CD1c-positive myeloid dendritic cell (primary cell): ENCODE data around the gene HDLBP.
A peak's percentile ranks its signal among the peaks of the same experiment; 100 is the strongest.

Experiments used
- DNase-seq: peaks from one replicate; pipeline ENCODE4 v3.0.0-alpha.2; 2016; ENCODE audit errors: extremely low spot score

The HDLBP gene

DNA sequence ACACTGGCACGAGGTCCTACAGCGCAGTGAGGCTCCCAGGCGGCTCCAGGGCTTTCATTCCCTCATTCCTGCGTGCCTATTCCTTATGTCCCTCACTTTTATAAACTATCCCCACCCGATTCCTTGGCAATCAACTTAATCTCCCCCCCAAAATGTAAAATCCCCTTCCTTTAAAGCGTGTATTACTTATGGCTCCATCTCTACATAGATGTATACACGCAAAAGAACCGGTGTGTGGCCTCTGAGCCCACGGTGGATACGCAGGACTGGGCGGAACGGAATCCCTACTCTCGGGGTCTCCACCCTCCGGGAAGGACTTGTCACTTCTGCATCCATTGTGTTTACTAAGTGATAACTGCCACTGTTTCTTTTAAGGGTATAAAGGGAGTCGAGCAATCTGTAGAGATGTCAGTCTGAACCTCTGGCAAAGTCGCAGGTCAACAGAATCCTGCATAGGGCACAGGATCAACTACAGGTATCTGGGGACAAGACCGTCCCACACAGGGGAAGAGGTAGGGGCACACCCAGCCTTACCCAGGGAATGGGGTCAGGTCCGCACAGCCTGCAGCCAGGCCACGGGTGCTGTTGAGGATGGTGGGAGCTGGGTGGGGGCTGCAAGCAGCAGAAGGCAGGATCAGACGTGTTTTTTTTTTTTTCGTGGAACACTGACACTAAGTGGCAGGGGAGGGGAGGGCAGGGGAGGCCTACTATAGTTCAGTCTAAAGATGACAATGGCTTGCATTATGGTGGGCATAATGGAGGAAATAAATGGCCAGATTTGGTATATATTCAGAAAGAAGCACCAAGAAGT lies 42.1 kb downstream of the HDLBP start:
- DNase-seq, result no peak

DNA sequence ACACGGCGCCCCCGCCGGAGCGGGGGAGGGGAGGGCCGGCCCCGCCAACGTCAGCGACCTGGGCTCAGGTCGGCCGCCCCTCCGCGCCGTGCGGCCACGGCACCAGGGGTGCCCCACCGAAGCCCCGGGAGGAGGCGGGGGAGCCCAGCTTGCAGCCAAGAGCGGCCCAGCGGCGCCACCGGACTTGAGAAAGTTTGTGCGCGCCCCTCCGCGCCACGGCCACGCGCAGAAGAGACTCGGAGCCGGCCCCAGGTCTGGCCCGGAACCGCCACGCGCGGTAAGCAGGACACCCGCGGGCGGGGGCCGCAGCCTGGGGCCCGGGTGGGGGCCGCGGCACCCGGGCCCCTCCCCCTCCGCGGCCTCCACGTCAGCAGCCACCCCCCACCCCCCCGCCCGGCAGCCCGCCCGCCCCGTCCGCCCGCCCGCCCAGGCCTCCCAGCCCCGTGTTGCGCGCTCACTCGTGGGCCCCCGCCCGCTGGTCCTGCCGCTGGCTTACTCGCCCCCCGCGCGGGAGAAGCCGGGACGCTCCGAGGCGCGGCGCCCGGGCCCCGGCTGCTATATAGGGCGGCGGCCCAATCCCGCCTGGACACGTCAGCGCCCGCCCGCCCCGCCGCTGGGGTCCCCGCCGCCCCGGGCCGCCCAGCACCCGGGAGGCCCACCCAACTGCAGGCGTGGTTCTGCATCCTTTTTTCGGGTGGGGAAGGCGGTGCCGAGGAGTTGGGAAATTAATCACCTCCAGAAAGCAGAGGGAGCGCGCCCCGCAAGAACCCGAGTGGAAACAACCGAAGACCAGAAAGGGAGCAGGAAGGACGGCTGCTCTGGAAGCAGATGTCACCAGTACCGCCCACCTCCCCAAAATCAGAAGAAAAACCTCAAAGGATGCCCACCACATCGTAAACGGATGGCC lies 42.9 kb downstream of the HDLBP start:
- DNase-seq, result peak; percentile 59

DNA sequence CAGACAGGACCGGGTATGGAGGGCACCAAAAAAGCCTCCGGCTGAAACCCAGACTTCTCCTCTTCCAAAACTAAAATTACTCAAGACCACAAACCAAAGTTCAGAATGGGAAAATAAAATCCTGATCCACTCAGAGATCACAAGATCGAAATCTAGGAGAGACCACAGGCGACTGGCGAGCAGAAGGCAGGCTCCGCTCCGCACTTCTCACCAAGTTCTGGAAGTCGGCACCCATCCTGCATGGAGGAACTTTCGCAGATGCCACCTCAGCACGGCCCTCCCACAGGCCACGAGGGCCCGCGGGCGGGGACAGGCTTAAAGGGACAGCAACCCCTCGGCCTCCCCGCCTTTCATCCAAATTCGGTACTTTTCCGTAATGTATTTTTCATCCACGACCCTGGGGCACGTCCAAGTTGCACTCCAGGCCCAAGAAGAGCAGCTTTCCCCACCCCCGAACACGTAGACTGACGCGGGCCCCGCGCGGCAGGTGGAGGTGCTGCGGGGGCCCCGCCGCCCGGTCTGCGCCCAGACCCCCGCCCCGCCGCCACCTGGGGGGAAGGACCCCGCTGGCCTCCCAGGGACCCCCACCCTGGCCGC lies 43.7 kb downstream of the HDLBP start:
- peak; percentile 88 for DNase-seq

DNA sequence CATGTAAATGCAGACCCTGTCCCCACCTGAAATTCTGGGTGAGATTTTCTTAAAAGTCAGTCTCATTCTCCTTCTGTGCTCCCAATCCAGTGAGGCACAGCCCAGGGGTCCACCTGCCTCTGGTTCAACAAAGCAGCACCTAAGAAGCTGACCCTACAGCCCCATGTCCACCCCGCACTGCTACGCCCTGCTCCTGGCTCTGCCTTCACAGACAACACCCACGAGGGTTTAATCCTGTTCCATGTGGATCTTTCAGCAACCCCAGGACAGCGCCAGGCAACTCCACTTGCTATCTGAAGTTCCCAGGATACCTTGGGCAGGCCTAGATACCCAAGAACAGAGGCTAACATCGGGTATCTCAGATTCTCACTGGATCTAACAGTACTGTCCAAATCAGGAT lies 44.9 kb downstream of the HDLBP start:
- no peak for DNase-seq

DNA sequence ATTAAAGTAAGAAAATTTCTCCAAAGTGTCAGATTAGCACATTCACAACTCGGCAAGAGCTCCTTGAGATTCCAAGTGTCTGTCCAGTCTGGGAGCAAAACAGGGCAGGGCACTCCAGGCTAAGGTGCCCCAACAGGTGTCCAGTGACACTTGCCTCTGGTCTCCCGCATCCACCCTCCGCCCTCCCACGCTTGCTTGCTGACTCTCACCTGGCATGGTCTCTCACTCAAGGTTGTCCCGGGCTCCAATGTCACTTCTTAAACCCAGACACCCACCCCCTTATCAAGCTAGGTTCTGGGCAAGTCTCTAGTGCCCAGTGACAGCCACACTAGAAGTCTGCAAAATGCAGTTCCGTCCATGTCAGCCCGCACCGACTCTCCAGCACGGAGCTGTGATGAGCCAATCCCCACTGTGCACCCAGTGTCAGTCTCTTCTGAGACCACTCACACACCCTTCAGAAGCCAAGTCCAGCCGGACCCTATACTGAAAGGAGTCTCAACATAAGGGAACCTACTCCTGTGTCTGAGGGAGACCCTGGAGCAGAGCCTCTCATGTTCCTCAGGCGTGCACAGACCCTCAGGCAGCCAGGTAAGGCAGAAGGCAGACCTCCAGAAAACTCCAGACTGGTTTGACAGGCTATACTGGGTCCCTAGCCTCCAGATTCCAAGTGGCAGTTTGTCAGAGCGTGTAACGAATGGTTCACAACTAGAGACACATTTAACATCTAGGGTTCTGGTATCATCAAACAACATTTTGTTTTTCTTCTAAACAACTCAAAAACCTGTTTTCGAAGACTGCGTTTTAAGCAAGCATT lies 45.6 kb downstream of the HDLBP start:
- no peak for DNase-seq

DNA sequence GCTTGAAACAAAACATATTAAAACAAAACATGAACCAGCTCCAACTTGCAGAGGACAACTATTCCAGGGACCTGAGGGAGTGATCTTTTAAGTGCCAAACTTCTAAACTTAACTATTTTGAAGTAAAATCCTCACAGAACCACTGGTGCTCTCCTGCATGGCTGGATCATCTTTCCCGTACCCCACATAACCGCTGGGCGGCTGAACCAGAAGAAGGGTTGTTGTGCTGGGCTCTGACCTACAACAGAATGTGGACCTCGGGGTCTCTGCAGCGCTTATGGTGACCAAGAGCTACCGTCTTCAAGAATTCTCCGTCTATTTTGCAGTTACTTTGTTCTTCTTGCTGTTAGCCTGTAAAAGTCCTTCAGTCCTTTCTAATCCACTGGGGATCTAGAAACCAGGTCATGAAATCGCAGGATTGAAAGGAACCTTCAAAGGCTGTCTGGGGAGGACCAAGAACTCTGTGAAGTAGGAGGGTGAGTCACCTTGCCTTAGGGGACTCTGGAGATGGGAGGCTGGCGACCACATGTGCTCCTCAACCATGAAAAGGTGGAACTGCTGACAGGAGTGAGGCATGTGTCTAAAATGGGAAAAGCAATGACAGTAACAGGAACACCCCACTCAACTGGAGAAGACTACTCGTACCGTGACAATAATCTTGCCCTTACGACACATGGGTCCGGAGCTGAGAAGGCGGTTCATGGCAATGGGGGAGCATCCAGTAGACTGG lies 46.6 kb downstream of the HDLBP start:
- DNase-seq, result no peak

DNA sequence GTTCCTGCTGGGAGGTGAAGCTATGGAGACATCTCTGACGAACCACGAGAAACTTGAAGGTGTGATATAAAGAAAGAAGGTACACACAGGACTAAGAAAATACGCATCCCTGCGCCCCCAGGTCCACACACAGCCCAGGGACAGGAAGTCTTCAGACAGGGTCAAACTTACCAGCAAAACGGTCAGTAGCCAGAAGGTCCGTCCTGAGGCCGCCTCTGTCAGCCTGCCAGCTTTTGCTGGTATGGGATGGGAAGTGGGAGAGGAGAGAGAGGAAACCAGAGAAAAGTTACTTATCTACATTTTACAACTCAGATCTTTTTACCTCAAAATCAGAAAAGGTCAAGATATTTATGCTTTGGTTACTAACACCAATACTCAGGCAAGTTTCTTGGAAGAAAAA lies 47.2 kb downstream of the HDLBP start:
- no peak for DNase-seq

DNA sequence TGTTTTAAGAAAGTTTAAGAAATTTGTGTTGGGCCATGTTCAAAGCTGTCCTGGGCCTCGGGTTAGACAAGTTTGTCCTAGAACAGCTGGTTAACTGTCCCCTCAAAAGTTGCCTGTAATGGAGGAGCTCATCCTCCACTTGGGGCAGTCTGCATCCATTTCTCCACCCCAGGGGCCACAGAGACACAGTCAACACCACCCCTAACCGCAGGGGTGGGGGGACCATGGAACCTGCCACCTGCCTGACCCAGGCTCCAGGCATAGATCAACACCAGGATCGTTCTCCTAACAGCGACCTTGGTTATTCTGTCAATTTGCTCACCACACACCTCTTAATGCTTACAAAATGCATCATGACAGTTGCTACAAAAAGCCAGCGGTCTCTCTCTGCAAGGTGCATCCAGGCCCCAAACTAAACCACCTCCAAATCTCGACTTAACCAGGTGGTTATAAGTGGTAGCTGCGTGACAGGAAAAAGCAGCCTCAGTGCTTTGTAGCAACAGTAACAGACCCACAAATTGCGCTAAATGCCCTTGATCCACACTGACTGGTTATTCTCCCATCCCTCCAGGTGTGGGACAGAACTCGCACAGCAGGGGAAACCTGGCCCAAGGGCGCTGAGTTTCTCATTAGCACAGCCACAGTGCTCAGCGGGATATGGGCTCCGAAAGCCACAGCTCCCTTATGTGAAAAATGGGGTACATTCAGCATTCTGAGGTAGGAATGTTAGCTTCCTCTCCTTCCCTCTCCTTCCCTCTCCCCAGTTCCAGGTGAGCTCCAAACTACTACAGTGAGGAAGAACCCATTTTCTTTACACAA lies 48.0 kb downstream of the HDLBP start:
- DNase-seq, result no peak

DNA sequence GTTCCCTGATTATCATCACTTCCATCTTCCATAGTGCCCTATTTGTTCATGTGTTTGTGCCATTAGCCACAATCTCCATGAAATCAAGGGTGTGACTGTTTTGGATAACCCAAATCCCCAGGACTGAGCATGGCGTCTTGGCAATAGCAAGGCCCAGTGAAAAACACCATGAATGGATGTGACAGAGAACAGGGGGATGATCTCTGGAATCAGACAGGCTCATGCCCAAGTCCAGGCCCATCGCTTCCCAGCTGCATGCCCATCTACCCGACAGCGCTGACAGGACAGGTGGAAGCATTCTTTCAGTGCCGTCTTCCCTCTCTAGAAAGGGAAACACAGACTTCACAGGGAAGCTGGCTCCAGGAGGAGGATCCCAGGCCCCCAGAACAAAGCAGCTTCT lies 50.0 kb downstream of the HDLBP start:
- DNase-seq, result no peak

DNA sequence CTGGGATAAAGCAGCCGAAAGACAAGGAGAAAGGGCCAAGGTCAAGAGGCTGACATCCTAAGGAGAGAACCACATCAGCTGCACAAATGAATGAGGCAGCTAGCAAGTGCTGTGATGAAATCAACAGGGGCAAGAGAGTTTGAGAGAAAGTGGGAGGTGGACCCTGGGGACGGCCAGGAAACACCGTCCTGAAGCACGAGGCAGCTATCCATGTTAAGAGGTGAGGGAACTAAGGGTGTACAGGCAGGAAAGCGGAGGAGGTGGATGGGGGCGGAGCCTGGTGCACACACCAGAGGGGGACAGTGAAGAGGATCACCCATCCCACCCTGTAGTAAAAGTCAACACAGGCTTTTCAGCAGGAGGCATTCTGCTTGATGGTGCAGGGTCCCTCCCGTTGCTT lies 52.4 kb downstream of the HDLBP start:
- DNase-seq, result no peak

DNA sequence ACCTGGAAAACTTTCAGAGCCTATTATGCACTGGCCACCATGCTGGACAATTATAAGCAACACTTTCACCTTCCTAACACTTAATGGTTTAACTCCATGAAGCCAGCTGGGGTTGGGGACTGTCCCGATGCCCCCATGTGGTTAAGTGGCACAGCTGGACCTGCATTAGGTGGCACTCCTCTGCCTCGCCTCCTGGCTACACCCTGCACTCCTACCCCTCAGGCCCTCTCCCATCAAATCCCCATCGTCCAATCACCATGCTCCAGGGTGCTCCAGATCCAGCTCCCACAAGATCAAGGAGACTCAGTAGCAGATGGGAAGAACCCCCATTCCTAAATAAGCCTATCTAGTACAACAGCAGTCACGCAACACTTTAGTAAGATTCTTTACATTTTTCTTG lies 53.8 kb downstream of the HDLBP start:
- no peak for DNase-seq

DNA sequence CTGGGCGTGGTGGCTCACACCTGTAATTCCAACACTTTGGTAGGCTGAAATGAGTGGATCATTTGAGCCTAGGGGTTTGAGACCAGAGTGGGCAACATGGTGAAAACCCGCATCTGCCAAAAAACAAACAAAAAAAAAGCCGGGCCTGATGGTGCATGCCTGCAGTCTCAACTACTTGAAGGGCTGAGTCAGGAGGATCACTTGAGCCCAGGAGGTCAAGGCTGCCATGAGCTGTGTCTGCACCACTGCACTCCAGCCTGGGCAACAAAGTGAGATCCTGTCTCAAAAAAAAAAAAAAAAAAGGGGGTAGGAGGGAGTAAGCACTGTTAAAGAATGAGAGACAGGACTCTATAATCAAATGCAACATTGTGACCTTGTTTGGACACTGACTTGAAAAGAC lies 54.6 kb downstream of the HDLBP start:
- no peak for DNase-seq

DNA sequence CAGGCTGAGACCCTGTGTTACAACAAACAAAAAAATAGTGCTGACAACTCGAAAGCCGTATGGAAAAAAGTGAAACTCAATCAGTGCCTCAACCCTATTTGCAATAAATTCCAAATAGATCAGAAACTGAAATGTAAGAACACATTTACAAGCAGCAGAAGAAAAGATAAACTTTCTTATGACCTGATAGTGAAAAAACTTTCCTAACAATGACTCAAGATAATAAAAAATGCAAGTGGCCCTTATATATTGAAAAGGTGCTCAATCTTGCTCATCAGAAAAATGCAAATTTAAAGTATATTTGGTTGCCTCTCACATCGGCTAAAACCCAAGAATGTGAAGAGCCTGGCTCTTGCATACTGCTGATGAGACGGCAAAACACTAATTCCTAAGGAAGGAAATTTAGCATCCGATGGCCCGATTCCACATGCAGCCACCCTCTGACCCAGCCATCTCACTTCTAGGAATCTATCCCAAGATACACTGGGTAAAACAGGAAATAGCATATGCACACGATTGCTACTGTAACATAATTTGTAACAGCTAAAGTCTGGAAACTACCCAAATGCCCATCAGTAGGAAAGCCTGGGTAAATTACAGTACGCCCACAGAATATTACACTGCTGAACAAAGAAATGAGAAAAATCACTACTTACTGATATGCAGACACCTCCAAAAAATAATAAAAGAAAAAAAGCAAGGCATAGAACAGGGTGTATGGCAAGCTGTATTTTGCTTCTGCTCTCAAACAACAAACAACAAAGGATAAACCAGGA lies 56.8 kb downstream of the HDLBP start:
- DNase-seq, result no peak

DNA sequence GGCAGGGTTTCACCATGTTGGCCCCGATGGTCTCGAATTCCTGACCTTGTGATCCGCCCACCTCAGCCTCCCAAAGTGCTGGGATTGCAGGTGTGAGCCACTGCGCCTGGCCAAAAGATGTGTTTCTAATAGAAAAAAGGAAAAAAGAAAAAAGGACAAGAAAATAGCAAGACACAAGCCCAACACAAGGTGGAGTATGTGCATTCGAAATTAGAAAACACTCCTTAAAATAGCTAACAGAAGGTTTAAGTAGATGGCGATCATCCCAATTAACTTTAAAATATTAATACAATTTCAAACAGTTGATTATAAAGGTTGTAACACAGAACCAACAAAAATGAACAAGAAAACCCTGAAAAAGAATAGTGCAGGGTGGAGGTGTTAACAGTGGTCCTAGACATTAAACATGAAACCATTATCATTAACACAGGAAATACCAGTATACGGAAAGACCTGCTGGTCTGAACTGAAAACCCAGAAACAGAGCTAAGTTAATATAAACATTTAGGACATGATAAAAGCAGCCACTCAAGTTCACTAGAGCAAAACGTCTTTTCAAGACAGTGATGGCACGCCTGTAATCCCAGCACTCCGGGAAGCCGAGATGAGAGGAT lies 57.9 kb downstream of the HDLBP start:
- DNase-seq, result no peak

DNA sequence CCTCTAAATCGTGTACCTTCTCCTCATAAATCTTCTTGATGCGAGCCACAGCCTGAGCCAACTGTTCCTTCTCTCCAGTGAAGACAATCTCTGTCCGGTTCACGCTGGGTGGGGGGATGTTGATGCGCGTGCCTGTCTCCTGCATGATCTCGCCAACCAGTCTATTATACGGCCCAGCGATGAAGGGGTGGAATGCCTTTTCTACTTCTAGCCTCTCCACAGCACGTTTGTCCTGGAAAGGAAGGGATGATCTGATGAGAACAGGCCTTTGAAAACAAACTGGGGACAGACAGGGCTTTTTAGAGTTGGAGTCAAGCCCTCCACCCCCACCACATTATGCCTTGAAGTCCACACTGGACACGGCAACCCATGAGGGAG lies 59.3 kb downstream of the HDLBP start:
- DNase-seq, result no peak

DNA sequence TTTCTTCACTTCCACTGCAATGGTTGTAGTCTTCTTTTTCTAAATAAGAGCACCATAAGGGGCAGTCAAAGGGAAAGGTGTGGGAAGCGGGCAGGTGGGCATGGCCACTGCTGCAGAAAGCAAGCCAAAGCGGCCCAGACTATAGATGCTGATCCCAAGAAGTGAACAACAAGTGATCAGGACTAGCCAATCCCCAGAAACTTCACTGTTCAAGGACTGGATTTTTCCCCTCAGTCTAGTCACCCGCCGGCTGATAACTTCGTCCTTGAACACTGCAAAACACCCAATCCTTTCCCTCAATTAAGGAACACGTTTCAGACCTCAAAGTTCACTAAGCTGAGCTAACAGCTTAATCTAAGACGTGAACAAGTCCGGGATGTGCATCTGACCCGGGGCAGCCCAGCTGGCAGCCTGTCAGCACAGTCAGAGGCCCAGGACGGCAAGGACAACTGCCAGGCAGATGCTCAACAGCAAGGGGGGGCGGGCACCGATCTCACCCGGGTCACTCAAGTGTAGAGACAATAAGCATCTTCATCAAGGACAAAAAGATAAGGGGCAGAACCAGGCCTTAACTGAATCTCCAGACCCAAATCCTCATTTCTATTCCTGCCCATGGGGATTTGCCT lies 59.8 kb downstream of the HDLBP start:
- DNase-seq, result no peak

DNA sequence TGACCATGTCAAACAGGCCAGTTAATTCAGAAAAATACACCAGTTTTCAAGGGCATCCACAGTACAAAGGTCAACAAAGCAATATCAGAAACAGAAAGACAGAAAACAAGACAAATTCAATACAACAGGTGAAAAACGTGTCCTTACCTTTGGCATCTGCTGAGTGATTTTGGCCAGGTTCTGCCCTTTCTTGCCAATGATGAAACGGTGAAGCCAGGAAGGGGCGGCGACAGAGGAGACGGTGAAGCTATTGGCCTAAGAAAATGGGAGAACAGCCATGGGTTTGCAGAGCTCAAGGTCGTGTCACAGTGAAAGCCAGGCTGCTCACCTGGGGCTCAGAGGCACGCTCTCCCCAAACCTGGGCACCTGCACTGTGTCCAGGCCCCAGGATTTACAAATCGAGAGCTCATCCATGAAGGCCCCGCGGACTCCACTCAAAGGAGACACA lies 60.5 kb downstream of the HDLBP start:
- DNase-seq, result no peak

DNA sequence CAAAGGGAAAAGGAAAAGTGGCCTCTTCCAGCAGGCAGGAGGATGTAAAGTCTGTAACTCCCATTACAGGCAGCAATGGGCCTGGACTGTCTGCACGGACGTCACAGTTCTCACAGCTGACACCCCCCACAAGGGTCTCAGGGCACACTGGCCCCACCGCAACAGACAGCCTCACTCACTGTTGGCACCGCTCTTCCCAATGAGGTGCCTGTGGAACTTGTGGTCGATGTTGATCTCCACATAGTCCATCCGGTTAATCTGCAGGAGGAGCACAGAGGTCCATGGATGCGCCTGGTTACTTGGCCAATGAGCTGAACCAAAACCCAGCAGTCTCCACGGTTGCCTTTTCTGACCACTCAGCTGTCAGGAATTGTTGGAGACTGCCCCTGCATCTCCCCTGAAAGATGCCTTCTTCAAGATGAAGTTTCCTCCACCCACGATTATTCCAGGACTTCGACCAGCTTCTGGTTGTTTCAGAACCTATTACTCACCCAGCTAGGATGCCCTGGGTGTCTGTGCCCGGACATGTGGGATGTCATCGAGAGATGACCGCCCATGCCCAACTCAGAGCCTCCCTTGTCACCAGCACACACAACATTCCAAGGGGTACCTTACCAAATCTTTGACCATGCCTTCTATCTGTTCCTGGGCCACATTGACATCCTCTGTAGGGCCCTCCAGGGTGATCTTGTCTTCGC lies 62.5 kb downstream of the HDLBP start:
- no peak for DNase-seq
